Progenitor cell of endocrine pancreas (in vitro differentiated cells): ENCODE results near the gene ADK. TPM values are rescaled to one million over a fixed set of nuclear protein-coding genes. Genes with fewer than 3 reads are reported as not detected.

ENCODE experiments used
- DNase-seq: peaks from one replicate; pipeline ENCODE4 v3.0.0; 2021; ENCODE audit warnings: low spot score; ENCODE audit not compliant: unreplicated experiment
- H3K27ac Mint-ChIP-seq: 2 replicates; pipeline ENCODE4 v1.8.0; 2021; ENCODE audit warnings: mild to moderate bottlenecking, moderate library complexity, mixed read lengths
- H3K27me3 Mint-ChIP-seq: 2 replicates; pipeline ENCODE4 v1.8.0; 2021; ENCODE audit warnings: mixed read lengths
- H3K36me3 Mint-ChIP-seq: 2 replicates; pipeline ENCODE4 v1.8.0; 2022; ENCODE audit warnings: mixed read lengths; ENCODE audit not compliant: insufficient read depth
- H3K4me1 Mint-ChIP-seq: 2 replicates; pipeline ENCODE4 v1.8.0; 2021; ENCODE audit warnings: low read depth, mixed read lengths
- H3K4me3 Mint-ChIP-seq: 2 replicates; pipeline ENCODE4 v1.8.0; 2021; ENCODE audit warnings: low read depth, mild to moderate bottlenecking, moderate library complexity, mixed read lengths
- H3K9me3 Mint-ChIP-seq: 2 replicates; pipeline ENCODE4 v1.8.0; 2021; ENCODE audit warnings: low read depth, mixed read lengths
- CTCF ChIP-seq: fragments of 200-600 bp; sonication (generic); IDR thresholded peaks from one replicate; pipeline ENCODE4 v1.5.0; 2021; ENCODE audit warnings: antibody characterized with exemption, mild to moderate bottlenecking; ENCODE audit not compliant: unreplicated experiment
- total RNA-seq: library from RNA; stranded (reverse); gene quantifications from 2 replicates; pipeline ENCODE4 v1.2.1, GENCODE V29; 2021

The ADK gene
- total RNA-seq, 1 donor from 2014 or later = 20.7 TPM

- Mint-ChIP-seq H3K27ac (no peak overlapping the region), H3K9me3 (peaks cover 3% of the 10 kb centered on the region), H3K27me3 (no peaks in the 10 kb centered on the region), H3K4me1 (no peaks in the 10 kb centered on the region), H3K36me3 (peaks cover 2% of the 10 kb centered on the region), H3K4me3 (no peak overlapping the region)
- no peak for DNase-seq
- no peak for TF ChIP-seq CTCF
These were observed 131.8 kb downstream of the ADK start for GRCh38 chr10:74282848-74283210.

GRCh38 chr10:74289188-74289587, 138.2 kb downstream of the ADK start:
- H3K4me1 Mint-ChIP-seq = peaks cover 5% of the 10 kb centered on the region
- H3K9me3 Mint-ChIP-seq = peaks cover 3% of the 10 kb centered on the region
- H3K27me3 Mint-ChIP-seq = no peaks in the 10 kb centered on the region
- DNase-seq = no peak
- no peak overlapping the region for H3K27ac Mint-ChIP-seq
- no peak for TF ChIP-seq CTCF
- no peak overlapping the region for H3K4me3 Mint-ChIP-seq
- H3K36me3 Mint-ChIP-seq = peaks cover 2% of the 10 kb centered on the region

- H3K36me3 Mint-ChIP-seq = no peaks in the 10 kb centered on the region
- no peak for TF ChIP-seq CTCF
- H3K9me3 Mint-ChIP-seq = no peaks in the 10 kb centered on the region
- DNase-seq = no peak
- peaks cover 5% of the 10 kb centered on the region for H3K4me1 Mint-ChIP-seq
- no peaks in the 10 kb centered on the region for H3K27me3 Mint-ChIP-seq
- peak overlapping the region; percentile 77 for H3K27ac Mint-ChIP-seq
- H3K4me3 Mint-ChIP-seq = no peak overlapping the region
These were observed 138.9 kb downstream of the ADK start for GRCh38 chr10:74289951-74290350.

- Mint-ChIP-seq H3K27me3 (no peaks in the 10 kb centered on the region), H3K27ac (no peak overlapping the region), H3K4me1 (peaks cover 5% of the 10 kb centered on the region), H3K36me3 (peaks cover 2% of the 10 kb centered on the region), H3K4me3 (no peak overlapping the region), H3K9me3 (no peaks in the 10 kb centered on the region)
- no peak for TF ChIP-seq CTCF
- no peak for DNase-seq
These were observed 139.7 kb downstream of the ADK start for GRCh38 chr10:74290708-74291107.

- Mint-ChIP-seq H3K4me3 (no peak overlapping the region), H3K27ac (no peak overlapping the region), H3K36me3 (peaks cover 2% of the 10 kb centered on the region), H3K9me3 (no peaks in the 10 kb centered on the region), H3K27me3 (no peaks in the 10 kb centered on the region), H3K4me1 (peaks cover 5% of the 10 kb centered on the region)
- TF ChIP-seq CTCF = no peak
- DNase-seq = no peak
These were observed 141.9 kb downstream of the ADK start for GRCh38 chr10:74292871-74293427.
